Glutamatergic neuron (in vitro differentiated cells): ENCODE results near the gene LARP4. TPM values are rescaled to one million over a fixed set of nuclear protein-coding genes. Genes with fewer than 3 reads are reported as not detected.
A peak's percentile ranks its signal among the peaks of the same experiment; 100 is the strongest.

ENCODE experiments used
- DNase-seq: peaks from one replicate; pipeline ENCODE4 v3.0.0; 2022
- H3K27ac Mint-ChIP-seq: one replicate; pipeline ENCODE4 v1.8.0; 2020; ENCODE audit warnings: mild to moderate bottlenecking, mixed read lengths, inconsistent platforms; ENCODE audit not compliant: unreplicated experiment
- H3K27me3 Mint-ChIP-seq: one replicate; pipeline ENCODE4 v1.8.0; 2020; ENCODE audit warnings: mild to moderate bottlenecking, moderate library complexity, mixed read lengths, inconsistent platforms; ENCODE audit not compliant: unreplicated experiment
- H3K36me3 Mint-ChIP-seq: one replicate; pipeline ENCODE4 v1.8.0; 2020; ENCODE audit warnings: mild to moderate bottlenecking, mixed read lengths, inconsistent platforms; ENCODE audit not compliant: unreplicated experiment
- H3K4me1 Mint-ChIP-seq: one replicate; pipeline ENCODE4 v1.8.0; 2020; ENCODE audit warnings: mild to moderate bottlenecking, low read depth, mixed read lengths, inconsistent platforms; ENCODE audit not compliant: unreplicated experiment
- H3K4me3 Mint-ChIP-seq: one replicate; pipeline ENCODE4 v1.8.0; 2020; ENCODE audit warnings: mild to moderate bottlenecking, mixed read lengths, inconsistent platforms; ENCODE audit not compliant: unreplicated experiment
- H3K9me3 Mint-ChIP-seq: one replicate; pipeline ENCODE4 v1.8.0; 2020; ENCODE audit warnings: mild to moderate bottlenecking, moderate library complexity, mixed read lengths, inconsistent platforms; ENCODE audit not compliant: unreplicated experiment
- CTCF ChIP-seq: fragments of 200-600 bp; sonication (generic); IDR thresholded peaks from one replicate; pipeline ENCODE4 v1.5.0; 2021; ENCODE audit not compliant: partially characterized antibody, unreplicated experiment
- total RNA-seq: library from RNA; stranded (reverse); fragmentation: NEBNext Ultra II Directional; extraction: Animal tissue kit (Norgen Biotek cat#: 25700); gene quantifications from one replicate; pipeline ENCODE4 v1.2.1, GENCODE V29; 2021; ENCODE audit not compliant: unreplicated experiment

Gene LARP4
- total RNA-seq, 1 donor from 2014 or later, result 33.8 TPM

GRCh38 chr12:50505675-50506530, 105.2 kb downstream of the LARP4 start:
- Mint-ChIP-seq H3K4me1 (peaks cover 11% of the 10 kb centered on the region), H3K36me3 (no peaks in the 10 kb centered on the region), H3K4me3 (peak overlapping the region; percentile 99), H3K9me3 (peaks cover 8% of the 10 kb centered on the region), H3K27ac (peak overlapping the region; percentile 98), H3K27me3 (peaks cover 3% of the 10 kb centered on the region)
- no peak for TF ChIP-seq CTCF
- no peak for DNase-seq

- peaks cover 8% of the 10 kb centered on the region for H3K9me3 Mint-ChIP-seq
- no peaks in the 10 kb centered on the region for H3K36me3 Mint-ChIP-seq
- TF ChIP-seq CTCF, result no peak
- H3K4me1 Mint-ChIP-seq, result peaks cover 11% of the 10 kb centered on the region
- no peak for DNase-seq
- H3K4me3 Mint-ChIP-seq, result peak overlapping the region; percentile 99
- peaks cover 3% of the 10 kb centered on the region for H3K27me3 Mint-ChIP-seq
- H3K27ac Mint-ChIP-seq, result no peak overlapping the region
Observed at GRCh38 chr12:50506753-50507473, 106.2 kb downstream of the LARP4 start.

- DNase-seq, result no peak
- no peak for TF ChIP-seq CTCF
- Mint-ChIP-seq H3K36me3 (no peaks in the 10 kb centered on the region), H3K9me3 (peaks cover 8% of the 10 kb centered on the region), H3K27ac (no peak overlapping the region), H3K4me1 (peaks cover 11% of the 10 kb centered on the region), H3K27me3 (peaks cover 3% of the 10 kb centered on the region), H3K4me3 (peak overlapping the region; percentile 99)
Observed at GRCh38 chr12:50507474-50507838, 106.8 kb downstream of the LARP4 start.

- Mint-ChIP-seq H3K27ac (no peak overlapping the region), H3K36me3 (no peaks in the 10 kb centered on the region), H3K4me3 (peak overlapping the region; percentile 75), H3K9me3 (peaks cover 8% of the 10 kb centered on the region), H3K27me3 (peaks cover 3% of the 10 kb centered on the region), H3K4me1 (peaks cover 11% of the 10 kb centered on the region)
- DNase-seq, result no peak
- TF ChIP-seq CTCF, result no peak
Observed at GRCh38 chr12:50507930-50508329, 107.2 kb downstream of the LARP4 start.

GRCh38 chr12:50508414-50508813, 107.7 kb downstream of the LARP4 start:
- Mint-ChIP-seq H3K9me3 (peaks cover 8% of the 10 kb centered on the region), H3K36me3 (no peaks in the 10 kb centered on the region), H3K4me1 (peaks cover 11% of the 10 kb centered on the region), H3K27ac (no peak overlapping the region), H3K4me3 (no peak overlapping the region), H3K27me3 (peaks cover 3% of the 10 kb centered on the region)
- TF ChIP-seq CTCF, result no peak
- DNase-seq, result no peak
